UCSD-AML1 (cell line): Measurements from ENCODE around the gene EDC4.

Source experiments
- DNase-seq: peaks from one replicate; lab custom pipeline; 2025; ENCODE audit not compliant: unreplicated experiment; lab: John Stamatoyannopoulos, UW

The EDC4 gene

DNA sequence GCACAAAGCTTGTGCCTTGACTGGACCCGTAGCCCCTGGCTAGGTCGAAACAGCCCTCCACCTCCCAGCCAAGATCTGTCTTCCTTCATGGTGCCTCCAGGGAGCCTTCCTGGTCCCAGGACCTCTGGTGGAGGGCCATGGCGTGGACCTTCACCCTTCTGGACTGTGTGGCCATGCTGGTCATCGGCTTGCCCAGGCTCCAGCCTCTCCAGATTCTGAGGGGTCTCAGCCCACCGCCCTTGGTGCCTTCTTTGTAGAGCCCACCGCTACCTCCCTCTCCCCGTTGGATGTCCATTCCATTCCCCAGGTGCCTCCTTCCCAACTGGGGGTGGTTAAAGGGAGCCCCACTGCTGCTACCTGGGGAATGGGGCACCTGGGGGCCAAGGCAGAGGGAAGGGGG lies 55.3 kb downstream of the EDC4 start:
- no peak for DNase-seq

GRCh38 chr16:67928561-67929364 lies 55.9 kb downstream of the EDC4 start:
- peak; percentile 61 for DNase-seq

GRCh38 chr16:67930191-67930590 lies 57.3 kb downstream of the EDC4 start:
- DNase-seq: no peak

DNA sequence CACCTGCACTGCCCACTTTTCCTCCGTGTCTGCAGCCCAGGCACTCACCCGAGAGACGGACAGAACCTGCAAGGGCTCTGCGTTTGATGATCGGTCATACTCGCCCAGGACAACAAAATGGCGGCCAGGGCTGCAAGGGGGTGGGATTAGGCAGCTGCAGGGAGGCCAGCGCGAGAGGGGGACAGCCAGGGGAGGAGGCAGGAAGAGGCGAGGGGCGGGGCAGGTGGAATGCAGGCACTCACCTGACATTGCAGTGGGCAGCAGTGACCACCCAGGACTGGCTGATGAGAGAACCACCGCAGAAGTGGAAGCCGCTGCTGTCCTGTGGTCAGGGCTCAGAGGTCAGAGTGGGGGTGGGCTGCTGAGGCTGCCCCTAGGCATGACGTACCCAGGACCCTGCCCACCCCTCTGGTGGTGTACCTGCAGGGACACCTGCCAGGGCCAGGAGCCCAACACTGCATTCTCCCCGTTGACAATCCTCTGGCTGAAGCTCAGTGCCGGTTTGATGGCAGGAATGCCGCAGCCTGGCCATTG lies 57.9 kb downstream of the EDC4 start:
- DNase-seq: no peak
